Mammary epithelial cell (primary cell): ENCODE measurements around the gene RANBP1.

ENCODE experiments used
- EZH2 ChIP-seq: IDR thresholded peaks from 2 replicates; pipeline ENCODE4 v1.6.1; 2012; ENCODE audit warnings: low read length, inconsistent platforms, borderline replicate concordance
- TF ChIP-seq, protein P1 (sequence below), 2 donors: IDR thresholded peaks in 1 of 2; conservative IDR thresholded peaks in 1 of 2; 2 replicates each; pipeline ENCODE4 v1.5.1; 2011 to 2012; ENCODE audit warnings: inconsistent platforms in 2 of 2, low read length in 2 of 2, mild to moderate bottlenecking in 2 of 2, control low read depth in 1 of 2, low read depth in 1 of 2; ENCODE audit not compliant: insufficient read depth in 1 of 2; ENCODE audit errors: extremely low read depth in 1 of 2

DNA sequence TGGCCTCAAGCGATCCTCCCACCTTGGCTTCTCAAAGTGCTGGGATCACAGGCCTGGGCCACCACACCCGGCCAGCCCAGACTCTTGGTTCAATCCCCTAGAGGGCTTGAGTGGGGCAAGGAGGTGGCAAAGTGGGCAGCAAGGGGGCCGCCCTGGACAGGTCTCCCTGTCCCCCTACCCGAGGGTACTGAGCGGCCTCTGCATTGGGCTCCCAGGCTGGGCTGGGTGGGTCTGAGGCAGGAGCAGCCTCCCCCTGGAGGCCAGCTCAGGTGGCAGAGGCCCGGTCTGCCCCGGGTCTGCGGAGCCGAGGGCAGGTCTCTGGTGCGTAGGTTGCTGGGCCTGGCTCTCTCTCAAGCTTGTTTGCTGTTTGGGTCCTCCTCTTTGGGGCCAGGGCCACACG is 57.3 kb downstream of the RANBP1 start:
- TF ChIP-seq, protein P1, sequence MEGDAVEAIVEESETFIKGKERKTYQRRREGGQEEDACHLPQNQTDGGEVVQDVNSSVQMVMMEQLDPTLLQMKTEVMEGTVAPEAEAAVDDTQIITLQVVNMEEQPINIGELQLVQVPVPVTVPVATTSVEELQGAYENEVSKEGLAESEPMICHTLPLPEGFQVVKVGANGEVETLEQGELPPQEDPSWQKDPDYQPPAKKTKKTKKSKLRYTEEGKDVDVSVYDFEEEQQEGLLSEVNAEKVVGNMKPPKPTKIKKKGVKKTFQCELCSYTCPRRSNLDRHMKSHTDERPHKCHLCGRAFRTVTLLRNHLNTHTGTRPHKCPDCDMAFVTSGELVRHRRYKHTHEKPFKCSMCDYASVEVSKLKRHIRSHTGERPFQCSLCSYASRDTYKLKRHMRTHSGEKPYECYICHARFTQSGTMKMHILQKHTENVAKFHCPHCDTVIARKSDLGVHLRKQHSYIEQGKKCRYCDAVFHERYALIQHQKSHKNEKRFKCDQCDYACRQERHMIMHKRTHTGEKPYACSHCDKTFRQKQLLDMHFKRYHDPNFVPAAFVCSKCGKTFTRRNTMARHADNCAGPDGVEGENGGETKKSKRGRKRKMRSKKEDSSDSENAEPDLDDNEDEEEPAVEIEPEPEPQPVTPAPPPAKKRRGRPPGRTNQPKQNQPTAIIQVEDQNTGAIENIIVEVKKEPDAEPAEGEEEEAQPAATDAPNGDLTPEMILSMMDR (conservative IDR thresholded peaks at IDR 0.05 in 1 of 2, IDR thresholded peaks at IDR 0.05 in 1 of 2; ENCODE audit: extremely low read depth in 1 of 2, insufficient read depth in 1 of 2, low read depth in 1 of 2, low read length in 2 of 2): no peak
- no peak for TF ChIP-seq EZH2
